Colon (tissue), 2 donors: Measurements from ENCODE around the gene ZFAND3.

Source experiments
- FAIRE-seq: peaks from 2 replicates; lab custom pipeline; 2012; peaks lifted over from hg19 to GRCh38; lab: Jason Lieb, UNC
- donor health status: control.
- donor health status: control.

Gene ZFAND3

DNA sequence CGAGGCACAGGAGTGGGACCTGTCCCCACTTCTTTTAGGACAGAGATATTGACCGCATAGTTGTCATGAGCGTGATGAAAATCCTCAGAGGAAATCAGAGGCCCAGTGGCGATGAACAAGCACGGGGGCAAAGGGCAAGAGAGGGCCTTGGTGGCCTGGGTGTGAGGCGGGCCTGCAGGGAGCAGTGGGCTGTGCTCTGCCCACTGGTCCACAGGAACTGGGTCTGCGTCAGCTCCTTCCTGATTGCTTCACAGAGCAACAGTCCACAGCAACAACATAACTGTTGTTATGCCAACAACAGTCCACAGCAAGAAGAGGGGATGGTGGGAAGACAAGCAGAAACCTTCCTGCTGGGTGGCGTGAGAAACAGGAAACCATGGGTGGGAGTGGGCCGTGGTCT is 335.6 kb downstream of the ZFAND3 start:
- FAIRE-seq: no peak

DNA sequence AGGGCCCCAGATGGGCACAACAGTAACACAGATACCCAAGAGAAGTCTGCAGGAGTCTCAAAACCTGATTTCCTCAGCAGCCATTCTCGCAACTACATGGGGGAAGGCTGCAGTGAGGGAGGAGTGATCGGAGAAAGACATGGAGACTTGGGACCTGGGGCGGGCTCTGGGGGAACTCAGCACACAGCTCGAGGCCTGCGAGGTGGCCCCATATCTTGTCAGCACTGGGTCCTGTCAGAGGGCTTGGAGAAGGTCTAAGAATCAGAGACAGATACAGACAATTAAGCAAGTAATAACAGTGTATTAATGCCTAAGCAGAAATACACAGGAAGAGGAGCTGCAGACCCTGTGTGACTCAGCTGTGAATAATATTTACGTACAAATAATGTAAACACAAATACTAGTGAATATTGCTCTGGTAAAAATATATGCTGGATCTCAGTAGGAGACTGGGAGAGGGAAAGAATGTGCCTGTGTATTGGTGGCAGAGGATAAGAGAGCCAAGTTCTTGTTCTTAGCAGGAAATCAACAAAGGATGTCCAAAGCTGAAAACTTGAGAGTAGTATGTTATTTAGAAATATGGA is 336.2 kb downstream of the ZFAND3 start:
- FAIRE-seq: no peak

DNA sequence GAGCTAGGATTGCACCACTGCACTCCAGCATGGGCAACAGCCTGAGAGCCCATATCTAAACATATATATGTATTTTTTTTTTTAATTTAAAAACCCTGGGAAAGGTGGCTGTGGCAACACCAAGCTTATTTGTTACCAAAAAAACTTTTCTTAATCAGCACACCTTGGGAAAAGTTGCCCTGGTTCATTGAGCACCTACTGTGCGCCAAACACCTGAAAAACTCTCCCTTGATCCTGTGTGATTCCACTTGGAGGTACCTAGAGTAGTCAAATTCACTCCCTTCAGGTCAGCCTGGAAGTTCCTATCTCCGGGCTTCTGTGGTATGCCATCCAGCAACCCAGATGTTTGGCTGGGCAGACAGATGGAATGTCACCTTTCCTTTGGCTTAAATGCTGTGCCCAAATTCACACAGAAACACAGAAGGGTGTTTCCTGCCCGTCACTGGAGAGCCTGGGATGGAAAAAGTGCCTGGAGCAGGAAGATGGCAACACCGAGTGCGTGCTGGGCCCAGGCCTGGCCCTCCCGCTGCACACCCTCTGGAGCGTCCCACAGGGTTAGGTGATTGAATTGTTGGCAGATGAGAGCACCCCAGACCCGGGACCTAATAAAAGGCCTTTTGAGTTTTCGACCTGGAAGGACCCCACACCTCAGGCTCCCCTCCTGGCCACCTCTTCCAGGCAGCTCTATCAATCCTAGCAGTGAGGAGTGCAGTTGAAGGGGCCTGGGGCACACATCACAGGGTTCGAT is 337.5 kb downstream of the ZFAND3 start:
- no peak for FAIRE-seq

DNA sequence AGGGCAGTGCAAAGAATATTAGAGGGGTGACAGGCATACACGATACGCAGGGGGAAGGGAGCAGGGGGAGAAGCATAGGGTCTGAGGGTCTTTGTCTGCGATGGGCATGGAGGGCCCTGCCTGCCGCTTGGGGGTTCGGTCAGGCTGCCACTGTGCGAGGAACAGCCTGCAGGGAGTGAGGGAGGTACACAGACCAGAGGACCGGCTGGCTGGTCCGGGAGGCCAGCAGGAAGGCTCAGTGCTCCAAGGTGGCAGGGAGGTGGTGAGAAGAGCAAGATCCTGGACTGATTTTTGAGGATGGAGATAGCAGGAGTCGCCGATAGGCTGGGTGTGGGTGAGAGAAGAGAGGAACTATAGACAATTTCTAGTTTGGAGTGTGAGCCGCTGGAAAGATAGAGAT is 338.4 kb downstream of the ZFAND3 start:
- no peak for FAIRE-seq

DNA sequence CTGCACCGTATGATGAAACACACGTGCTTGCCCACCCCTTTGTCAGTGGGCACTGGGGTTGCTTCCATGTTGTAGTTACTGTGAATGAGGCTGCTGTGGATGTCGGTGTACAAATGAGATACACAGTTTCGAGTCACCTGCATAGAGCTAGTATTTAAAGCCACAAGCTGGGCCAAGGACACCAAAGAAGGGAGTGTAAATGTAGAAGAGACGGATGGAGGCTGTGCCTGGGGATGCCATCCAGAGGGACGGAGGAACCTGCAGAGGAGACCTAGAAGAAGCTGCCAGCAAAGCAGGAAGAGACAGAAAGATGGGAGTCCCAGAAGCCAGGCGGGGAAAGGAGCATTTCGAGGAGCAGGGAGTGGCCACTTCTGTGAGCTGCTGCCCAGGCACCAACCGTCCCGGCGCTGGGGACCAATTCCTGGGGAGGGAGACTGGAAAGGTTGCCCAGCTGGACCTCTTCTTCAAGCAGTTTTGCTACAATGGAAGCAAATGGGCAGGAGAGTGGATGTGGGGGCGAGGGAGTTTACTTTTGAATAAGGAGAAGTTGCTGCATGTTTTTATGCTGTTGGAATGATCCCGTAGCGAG is 339.3 kb downstream of the ZFAND3 start:
- no peak for FAIRE-seq

DNA sequence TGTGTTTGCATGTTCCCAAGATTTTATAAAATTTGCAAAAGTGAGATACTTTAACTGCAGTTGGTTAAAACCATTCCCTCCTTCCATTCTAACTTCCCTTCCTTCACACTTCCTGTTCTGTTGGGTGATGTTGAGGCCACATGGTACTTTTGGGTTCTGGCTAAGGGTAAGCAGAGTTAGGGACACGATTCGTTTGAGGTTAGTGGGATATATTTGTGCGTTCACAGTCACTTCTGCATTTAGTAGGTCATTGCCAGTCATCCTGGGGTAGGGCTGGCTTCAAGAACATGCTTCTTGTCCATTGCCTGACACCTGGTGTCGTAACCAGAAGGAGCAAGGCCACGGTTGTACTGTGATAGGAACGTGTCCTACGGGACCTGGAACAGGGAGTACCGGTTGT is 340.1 kb downstream of the ZFAND3 start:
- no peak for FAIRE-seq

DNA sequence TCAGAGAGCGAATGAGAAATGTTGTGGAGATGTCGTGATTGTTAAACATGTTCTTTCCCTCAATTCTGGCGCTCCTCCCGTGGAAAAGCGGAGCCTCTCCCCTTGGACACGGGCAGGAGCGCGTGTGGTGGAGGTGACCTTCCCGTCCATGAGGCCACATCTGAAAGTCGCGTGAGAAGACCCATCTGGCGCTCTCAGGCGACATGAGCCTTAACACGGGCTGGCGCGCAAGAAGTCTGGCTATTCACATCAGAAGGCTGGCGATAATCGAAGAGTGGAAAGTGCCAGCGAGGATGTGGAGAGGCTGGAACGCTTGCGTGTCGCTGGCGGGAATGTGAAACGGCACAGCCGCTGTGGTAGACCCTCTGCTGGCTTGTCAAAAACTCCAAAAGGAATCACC is 341.3 kb downstream of the ZFAND3 start:
- no peak for FAIRE-seq

DNA sequence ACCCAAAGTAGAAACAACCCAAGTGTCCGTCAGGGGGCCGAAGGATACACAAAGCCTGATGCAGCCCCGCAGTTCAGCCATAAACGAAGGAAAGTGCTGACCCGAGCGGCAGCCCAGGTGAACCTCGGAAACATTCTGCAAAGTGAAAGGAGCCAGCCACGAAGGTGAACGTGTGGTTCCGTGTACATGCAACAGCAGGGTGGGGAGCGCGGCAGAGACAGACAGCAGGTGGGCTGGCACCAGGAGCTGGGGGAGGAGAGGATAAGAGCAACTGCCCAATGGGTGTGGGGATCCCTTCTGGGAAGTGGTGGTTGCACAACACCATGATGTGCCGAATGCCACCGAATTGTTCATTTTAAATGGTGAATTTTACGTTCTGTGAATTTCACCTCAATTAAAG is 341.8 kb downstream of the ZFAND3 start:
- no peak for FAIRE-seq

DNA sequence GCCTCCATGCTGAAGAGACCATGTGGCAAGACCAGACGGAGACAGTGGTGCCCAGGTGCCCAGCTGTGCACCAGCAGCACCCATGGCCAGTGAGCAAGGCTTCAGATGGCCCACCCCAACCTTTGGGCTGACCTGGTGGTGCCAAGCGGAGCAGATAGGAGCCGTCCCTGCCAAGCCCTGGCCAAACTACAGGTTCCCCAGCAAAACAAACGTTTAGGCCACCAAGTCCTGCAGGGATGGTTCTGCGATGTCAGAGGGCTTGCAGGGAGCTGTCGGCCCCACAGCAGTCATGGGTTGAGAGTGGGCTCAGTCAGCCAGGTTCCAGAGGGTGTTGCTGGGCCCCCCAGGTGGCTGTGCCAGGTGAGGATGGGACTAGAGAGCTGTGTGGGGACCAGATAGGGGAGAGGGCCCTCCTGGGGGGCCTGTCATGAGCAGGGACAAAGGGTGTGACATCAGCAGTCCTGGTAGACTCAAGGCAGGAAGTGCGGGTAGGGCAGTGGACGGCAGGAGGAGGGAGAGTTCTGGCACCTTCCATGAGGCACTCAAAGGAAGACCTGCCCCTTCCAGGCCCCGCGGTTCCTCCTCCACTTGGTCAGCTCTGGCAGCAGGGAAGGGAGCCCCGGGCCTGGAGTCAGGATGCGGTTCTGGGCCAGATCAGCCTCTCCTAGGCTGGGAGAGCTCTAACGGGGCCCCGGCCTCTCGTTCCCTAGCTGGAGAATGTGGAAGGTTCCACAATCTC is 342.4 kb downstream of the ZFAND3 start:
- FAIRE-seq: no peak

DNA sequence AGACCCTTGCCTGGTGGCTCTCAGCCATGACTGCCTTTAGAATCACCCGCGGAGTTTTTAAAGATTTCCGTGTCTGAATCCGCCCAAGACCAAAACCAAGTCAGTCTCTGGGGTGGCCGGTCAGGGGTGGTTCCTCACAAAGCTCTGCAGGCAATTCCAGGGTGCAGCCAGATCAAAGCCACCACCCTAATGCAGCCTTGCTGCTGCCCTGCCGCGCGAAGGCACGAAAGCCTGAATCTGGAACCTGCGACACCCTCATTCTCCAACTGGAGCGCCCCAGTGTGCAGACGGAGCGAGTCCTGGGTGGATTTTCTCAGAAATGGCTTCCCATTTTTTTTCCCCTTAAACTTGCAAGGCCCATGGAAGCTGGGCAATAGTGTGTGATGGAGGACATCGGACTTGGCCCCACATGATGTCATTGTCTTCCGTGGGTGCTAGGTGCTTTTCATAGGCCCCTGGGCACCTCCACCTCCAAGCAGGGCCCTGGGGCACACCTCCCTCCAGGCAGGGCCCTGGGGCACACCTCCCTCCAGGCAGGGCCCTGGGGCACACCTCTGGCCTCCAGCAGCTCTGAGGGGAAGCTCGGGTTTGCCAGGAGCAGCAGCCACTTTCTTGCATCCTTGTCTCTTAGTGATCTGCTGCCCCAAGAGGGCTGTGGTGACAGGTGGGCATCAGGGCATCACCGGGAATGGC is 343.1 kb downstream of the ZFAND3 start:
- FAIRE-seq: no peak

DNA sequence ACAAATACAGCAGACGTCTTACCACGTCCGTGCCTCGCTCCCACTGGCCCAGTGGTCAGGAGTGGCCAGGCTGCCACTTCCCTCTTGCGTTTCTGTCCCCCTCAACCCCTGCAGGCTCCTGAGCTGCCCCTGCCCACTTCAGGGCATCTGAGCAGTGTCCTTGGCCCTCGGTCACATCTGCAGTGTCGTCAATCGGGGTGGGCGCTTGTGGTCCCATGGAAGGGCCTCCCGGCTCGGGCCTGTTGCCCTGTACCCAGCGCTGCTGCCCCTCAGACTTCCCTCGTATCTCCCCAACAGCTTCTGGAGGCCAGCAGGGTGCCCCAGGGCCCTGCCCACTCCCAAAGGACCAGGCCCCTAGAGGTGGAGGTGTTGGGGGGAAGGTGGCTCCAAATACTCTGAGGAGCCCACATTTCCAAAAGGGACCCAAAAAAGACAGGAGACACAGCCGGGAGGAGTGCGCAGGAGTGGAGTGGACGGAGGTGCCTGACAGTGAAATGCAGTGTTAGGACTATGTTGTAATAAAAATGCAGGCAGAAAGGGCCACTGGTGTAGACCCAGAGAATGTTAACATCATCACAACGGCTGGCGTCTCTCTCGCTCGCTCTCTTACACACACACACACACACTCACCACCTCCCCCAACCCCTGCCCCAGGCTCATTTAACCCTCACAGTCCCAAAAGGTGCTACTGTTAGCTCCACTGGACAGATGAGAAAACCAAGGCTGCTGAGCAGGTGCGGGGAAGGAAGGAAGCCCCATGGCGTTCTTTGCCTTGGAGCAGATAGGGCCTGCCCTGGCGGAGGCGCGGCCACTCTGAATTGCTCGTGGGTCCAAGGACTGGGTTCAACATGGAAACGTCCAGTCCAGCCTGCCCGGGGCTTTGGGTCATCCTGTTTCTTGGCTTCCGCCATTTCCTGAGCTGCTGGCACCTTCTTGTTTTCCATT is 343.9 kb downstream of the ZFAND3 start:
- FAIRE-seq: no peak

DNA sequence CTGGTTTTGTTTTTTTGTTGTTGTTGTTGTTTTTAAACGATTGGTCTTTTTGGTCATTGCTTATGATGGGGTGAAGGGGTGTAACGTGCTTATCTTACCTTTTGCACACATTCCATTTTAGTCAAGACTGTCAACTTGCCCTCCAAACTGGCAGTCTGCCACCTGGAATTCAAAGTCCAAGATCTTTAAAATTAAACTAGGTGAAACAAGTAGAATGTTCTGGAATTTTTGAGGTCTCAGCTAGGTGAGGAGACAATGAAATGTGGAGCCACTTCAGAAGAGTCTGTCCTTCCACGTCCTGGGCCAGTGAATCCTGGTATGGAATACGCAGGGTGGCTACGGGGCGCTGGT is 344.6 kb downstream of the ZFAND3 start:
- no peak for FAIRE-seq

DNA sequence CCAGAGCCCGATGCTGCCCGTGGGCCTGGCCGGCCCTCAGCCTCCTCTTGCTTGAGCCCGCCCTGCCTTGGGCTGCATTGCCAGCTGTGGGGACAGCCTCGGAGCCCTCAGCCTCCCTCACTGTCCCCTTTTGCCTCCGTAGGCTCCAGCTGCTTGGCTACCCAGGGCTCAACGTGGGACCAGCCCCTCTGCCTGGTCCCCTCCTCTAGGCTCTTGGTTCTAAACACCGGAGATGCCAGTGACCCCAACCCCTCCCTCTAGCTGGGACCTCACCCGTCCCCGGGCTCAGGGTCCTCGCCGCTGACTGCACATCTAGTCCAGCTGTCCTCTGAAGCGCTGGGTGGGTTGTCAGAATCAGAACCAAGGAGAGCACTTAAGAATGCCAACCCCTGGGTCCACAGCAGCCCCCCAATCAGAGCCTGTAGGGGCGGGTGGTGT is 345.2 kb downstream of the ZFAND3 start:
- no peak for FAIRE-seq

DNA sequence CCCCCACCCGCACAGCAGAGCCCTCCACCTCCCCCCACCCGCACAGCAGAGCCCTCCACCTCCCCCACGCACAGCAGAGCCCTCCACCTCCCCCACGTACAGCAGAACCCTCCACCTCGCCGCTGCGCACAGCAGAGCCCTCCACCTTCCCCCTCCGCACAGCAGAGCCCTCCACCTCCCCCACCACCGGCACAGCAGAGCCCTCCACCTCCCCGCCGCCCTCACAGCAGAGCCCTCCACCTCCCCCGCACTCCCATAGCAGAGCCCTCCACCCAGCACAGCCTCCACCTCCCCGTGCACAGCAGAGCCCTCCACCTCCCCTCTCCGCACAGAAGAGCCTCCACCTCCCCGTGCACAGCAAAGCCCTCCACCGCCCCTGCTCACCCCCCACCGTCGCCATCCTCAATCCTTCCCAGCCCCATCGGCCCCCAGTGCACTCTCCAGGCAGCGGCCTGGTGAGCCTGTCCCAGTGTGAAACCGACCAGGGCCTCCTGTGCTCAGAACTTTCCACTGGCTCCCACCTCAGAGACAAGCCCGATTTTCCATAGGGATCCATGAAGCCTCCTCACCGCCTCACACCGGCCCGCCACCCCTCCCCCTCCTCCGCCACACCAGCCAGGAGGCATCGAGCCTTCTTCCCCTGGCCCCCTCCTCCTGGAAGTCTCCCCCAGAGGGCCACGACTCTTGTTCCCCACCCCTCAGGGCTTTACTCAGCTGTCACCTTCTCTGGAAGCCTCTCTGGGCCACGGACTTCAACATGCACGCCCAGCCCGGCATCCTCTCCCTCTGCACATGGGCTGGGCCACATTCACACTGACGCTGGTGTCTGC is 347.1 kb downstream of the ZFAND3 start:
- FAIRE-seq: no peak

DNA sequence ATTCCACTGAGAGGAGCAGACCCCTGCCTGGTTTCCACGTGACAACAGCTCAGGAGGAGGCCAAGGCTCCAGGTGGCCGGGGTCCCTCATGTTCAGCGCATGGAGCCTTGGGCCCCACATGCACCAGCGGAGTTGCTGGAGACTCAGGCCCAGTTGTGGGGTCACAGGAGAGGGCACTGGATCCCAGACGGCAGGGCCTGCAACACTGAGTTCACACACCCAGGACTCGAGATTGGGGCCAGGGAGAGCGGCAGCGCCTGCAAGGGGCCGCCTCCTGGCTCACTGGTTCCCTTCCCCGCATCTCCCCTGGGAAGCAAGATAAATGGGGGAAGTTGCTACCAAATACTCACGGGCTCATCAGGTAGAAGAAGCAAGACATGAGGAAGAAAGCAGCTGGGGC is 348.1 kb downstream of the ZFAND3 start:
- no peak for FAIRE-seq

DNA sequence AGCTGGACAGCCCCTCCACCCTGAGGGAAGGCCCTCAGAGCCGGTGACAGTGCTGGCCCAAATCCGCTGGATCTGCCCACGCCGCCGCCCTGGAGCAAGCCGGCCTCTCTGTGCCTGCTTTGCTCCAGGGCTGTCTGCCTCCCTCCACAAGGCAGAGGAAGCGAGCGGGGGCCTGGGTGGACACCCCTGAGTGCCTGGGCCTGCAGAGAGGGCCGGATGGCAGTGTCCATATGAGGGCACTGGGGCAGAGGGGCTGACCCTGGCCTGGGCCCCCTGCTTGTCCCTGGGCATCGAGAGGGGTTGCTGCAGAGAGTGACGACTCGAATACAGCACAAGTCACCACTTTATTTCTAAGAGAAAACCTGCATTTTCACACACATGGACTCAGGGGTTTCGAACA is 348.6 kb downstream of the ZFAND3 start:
- no peak for FAIRE-seq

DNA sequence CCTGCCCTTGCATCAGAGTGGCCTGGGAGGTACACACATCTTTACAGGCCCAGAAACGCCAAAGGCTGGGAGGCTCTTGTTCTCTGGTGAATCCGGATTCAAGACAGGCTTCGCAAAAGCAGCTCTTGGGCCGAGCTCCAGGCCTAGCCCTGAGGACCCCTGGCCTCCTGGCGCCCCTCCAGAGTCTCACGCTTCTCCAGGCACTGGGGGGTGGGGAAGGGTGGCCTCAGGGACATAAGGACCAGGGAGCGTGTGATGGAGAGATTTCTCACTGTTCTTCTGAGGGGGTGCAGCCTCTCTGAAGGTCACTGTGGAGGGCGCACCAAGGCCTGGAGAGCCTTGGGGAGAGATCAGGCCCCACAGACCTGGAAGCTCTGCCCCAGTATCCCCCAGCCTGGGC is 349.2 kb downstream of the ZFAND3 start:
- FAIRE-seq: no peak

DNA sequence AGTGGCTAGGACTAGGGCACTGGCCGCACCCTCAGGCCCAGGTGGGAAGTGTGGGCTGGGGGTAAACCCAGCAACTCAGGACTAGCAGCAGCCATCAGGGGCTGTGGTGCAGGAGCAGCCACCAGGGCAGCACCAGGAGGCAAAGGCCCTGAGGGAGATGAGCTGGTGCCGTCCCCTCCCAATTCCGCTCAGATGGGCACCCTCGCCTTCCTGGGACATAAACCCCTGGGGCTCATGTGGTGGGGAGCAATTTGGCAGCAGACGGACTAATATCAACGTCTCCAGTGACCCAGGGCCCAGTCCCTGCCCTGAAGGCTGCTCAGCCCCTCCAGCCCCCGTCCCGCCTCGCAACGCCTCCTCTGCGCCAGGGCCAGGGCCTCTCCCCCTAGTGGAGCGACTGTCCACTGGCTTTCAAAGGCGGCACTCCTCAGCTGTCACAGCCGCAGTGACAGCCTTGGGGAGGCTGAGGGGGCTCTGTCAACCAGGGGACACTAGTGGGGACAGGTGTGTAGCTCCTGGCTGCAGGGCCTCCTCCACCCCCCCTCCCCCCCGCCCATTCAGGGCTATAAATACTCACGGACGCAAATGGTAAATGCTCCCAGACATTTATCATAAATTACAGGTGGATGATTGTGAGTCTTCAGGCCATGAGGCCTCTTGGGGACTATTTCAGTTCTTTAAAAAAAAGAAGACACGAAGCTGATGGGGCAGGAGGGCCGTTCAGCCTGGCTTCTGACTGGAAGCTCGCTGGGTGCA is 349.9 kb downstream of the ZFAND3 start:
- no peak for FAIRE-seq

DNA sequence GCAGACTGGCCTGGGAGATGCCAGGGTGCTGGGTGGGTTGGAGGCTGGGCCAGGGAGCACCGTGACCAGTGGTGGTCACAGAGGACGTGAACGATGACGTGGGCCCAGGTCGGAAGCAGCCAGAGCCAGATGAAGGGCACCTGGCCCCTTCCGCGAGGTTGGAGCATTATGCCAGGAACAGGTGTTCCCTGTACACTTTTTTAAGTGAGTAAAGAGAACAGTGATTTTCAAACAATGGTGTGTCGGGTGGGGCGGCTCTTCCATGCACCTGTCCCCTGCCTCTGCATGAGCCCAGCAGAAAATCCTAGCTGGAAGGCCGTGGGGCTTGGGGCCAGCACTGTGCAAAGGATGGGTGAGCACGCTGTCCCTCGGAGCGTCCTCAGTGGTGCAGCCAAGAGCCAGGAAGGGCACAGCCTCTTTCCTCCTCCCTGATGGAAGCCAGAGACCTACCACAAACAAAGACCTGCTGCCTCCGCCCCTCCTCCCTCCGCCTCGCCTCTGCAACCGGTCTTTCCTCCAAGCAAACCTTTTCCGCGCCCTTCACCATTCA is 350.5 kb downstream of the ZFAND3 start:
- no peak for FAIRE-seq
